Prostate gland (tissue), 2 donors: ENCODE results near the gene RNF26.

ENCODE experiments used
- POLR2A ChIP-seq: fragments of 450-650 bp; IDR thresholded peaks from one replicate; pipeline ENCODE4 v1.6.1; 2016; ENCODE audit warnings: antibody characterized with exemption, mild to moderate bottlenecking
- POLR2AphosphoS5 ChIP-seq: sonication (generic); formaldehyde crosslinking; IDR thresholded peaks from one replicate; pipeline ENCODE4 v1.6.1; 2017; ENCODE audit warnings: antibody characterized with exemption
- TF ChIP-seq, protein P1 (sequence below), 4 experiments: fragments of 200-600 bp in 2 of 4; fragments of 450-650 bp in 2 of 4; sonication (generic) in 2 of 4; IDR thresholded peaks; 1 replicate in 3 of 4; 2 replicates in 1 of 4; pipeline ENCODE4 v1.5.1; 2016 to 2019; ENCODE audit warnings: antibody characterized with exemption in 4 of 4, mild to moderate bottlenecking in 2 of 4, moderate library complexity in 2 of 4

DNA sequence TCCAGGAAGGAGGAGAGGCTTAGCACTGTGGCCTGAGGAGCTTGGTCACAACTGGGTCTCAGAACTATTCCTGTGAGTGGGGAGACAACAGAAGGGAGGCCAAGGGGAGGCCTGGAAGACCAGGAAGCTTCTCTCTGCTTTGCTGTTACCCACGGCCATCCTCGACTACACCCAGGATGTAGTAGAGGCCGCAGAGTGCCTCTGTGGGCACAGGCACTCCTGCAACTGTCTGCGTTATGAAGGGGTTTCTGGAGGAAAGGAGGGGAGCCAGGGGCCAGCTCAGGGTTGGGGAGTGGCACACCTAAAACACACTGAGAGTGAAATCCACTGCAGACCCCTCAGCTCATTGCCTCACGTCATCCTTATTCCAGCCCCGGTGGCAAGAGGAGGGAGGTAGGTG is 16.0 kb downstream of the RNF26 start:
- TF ChIP-seq, protein P1, sequence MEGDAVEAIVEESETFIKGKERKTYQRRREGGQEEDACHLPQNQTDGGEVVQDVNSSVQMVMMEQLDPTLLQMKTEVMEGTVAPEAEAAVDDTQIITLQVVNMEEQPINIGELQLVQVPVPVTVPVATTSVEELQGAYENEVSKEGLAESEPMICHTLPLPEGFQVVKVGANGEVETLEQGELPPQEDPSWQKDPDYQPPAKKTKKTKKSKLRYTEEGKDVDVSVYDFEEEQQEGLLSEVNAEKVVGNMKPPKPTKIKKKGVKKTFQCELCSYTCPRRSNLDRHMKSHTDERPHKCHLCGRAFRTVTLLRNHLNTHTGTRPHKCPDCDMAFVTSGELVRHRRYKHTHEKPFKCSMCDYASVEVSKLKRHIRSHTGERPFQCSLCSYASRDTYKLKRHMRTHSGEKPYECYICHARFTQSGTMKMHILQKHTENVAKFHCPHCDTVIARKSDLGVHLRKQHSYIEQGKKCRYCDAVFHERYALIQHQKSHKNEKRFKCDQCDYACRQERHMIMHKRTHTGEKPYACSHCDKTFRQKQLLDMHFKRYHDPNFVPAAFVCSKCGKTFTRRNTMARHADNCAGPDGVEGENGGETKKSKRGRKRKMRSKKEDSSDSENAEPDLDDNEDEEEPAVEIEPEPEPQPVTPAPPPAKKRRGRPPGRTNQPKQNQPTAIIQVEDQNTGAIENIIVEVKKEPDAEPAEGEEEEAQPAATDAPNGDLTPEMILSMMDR (IDR thresholded peaks at IDR 0.05), result no peak
- TF ChIP-seq POLR2AphosphoS5 (no peak), POLR2A (no peak)
